GM23338 (cell line): Measurements from ENCODE around the gene RAB11FIP4. TPM values are rescaled to one million over a fixed set of nuclear protein-coding genes. Genes with fewer than 3 reads are reported as not detected.

Source experiments
- ATAC-seq: fragments of 200-7000 bp; cut with Tn5 transposase; 3 replicates; pipeline ENCODE4 v1.9.1; 2020
- DNase-seq: peaks from one replicate; pipeline ENCODE4 v3.0.0-alpha.2; 2015; ENCODE audit warnings: low spot score
- H2AFZ ChIP-seq: fragments of 200-600 bp; sonication (generic); 2 replicates; pipeline ENCODE4 v1.8.0; 2016; ENCODE audit warnings: antibody characterized with exemption, mild to moderate bottlenecking, moderate library complexity
- H3F3A ChIP-seq: fragments of 200-600 bp; sonication (generic); replicated peaks from 2 replicates; pipeline ENCODE4 v1.8.0; 2017; ENCODE audit warnings: antibody characterized with exemption, mixed run types, low read depth
- H3K27ac ChIP-seq: fragments of 200-600 bp; sonication (generic); 2 replicates; pipeline ENCODE4 v1.6.1; 2016; ENCODE audit warnings: low read depth
- H3K27me3 ChIP-seq: fragments of 200-600 bp; sonication (generic); 2 replicates; pipeline ENCODE4 v1.8.0; 2016; ENCODE audit warnings: mild to moderate bottlenecking, mixed run types, moderate library complexity; ENCODE audit not compliant: insufficient read depth
- H3K36me3 ChIP-seq: fragments of 200-600 bp; sonication (generic); 2 replicates; pipeline ENCODE4 v1.8.0; 2016; ENCODE audit warnings: mild to moderate bottlenecking; ENCODE audit not compliant: insufficient read depth
- H3K4me1 ChIP-seq: fragments of 200-600 bp; sonication (generic); 2 replicates; pipeline ENCODE4 v1.8.0; 2016; ENCODE audit warnings: mild to moderate bottlenecking, moderate library complexity; ENCODE audit not compliant: insufficient read depth
- H3K4me2 ChIP-seq: fragments of 200-600 bp; sonication (generic); 2 replicates; pipeline ENCODE4 v1.7.1; 2017; ENCODE audit warnings: mixed run types
- H3K4me3 ChIP-seq: fragments of 200-600 bp; sonication (generic); 2 replicates; pipeline ENCODE4 v1.6.1; 2016; ENCODE audit warnings: mixed run types
- H3K79me2 ChIP-seq: fragments of 200-600 bp; sonication (generic); replicated peaks from 2 replicates; pipeline ENCODE4 v1.8.0; 2017; ENCODE audit warnings: mild to moderate bottlenecking; ENCODE audit not compliant: insufficient read depth
- H3K9me2 ChIP-seq: fragments of 200-600 bp; sonication (generic); 2 replicates; pipeline ENCODE4 v1.8.0; 2017; ENCODE audit not compliant: insufficient read depth
- H4K20me1 ChIP-seq: fragments of 200-600 bp; sonication (generic); replicated peaks from 2 replicates; pipeline ENCODE4 v1.8.0; 2017; ENCODE audit warnings: mild to moderate bottlenecking; ENCODE audit not compliant: insufficient read depth
- H3K27ac Mint-ChIP-seq: 2 replicates; pipeline ENCODE4 v1.8.0; 2020; ENCODE audit warnings: inconsistent platforms, mild to moderate bottlenecking, moderate library complexity, mixed read lengths
- H3K27me3 Mint-ChIP-seq: 3 replicates; pipeline ENCODE4 v1.8.0; 2022; ENCODE audit warnings: low read depth, mild to moderate bottlenecking, moderate library complexity, mixed read lengths, inconsistent platforms; ENCODE audit not compliant: insufficient read depth, poor library complexity
- H3K36me3 Mint-ChIP-seq: 3 replicates; pipeline ENCODE4 v1.8.0; 2021; ENCODE audit warnings: low read depth, mild to moderate bottlenecking, inconsistent platforms, moderate library complexity, mixed read lengths
- H3K4me1 Mint-ChIP-seq: 3 replicates; pipeline ENCODE4 v1.8.0; 2020; ENCODE audit warnings: mild to moderate bottlenecking, inconsistent platforms, mixed read lengths
- H3K4me3 Mint-ChIP-seq: 3 replicates; pipeline ENCODE4 v1.8.0; 2021; ENCODE audit warnings: moderate library complexity, mild to moderate bottlenecking, inconsistent platforms, mixed read lengths
- H3K9me3 Mint-ChIP-seq: 3 replicates; pipeline ENCODE4 v1.8.0; 2020; ENCODE audit warnings: moderate library complexity, mild to moderate bottlenecking, inconsistent platforms, mixed read lengths
- CREB1 ChIP-seq: fragments of 250-450 bp; sonication (Bioruptor Pico); IDR thresholded peaks from 2 replicates; pipeline ENCODE4 v1.5.0; 2020; ENCODE audit warnings: low read depth, mild to moderate bottlenecking, moderate library complexity
- CTCF ChIP-seq, 2 experiments: fragments of 200-600 bp in 1 of 2; sonication (generic) in 1 of 2; conservative IDR thresholded peaks; 2 replicates each; pipeline versions ENCODE4 v1.5.1 to v1.6.1; 2016 to 2017; ENCODE audit warnings: antibody characterized with exemption in 2 of 2, low read depth in 2 of 2, mild to moderate bottlenecking in 2 of 2, moderate library complexity in 1 of 2
- ETS1 ChIP-seq: IDR thresholded peaks from 2 replicates; pipeline ENCODE4 v1.6.1; 2016; ENCODE audit warnings: antibody characterized with exemption
- EZH2 ChIP-seq: fragments of 200-600 bp; sonication (generic); IDR thresholded peaks from one replicate; pipeline ENCODE4 v1.8.0; 2017; ENCODE audit warnings: antibody characterized with exemption, mild to moderate bottlenecking, low read depth; ENCODE audit not compliant: unreplicated experiment
- EZH2phosphoT487 ChIP-seq: fragments of 200-600 bp; sonication (generic); IDR thresholded peaks from one replicate; pipeline ENCODE4 v1.8.1; 2018; ENCODE audit warnings: antibody characterized with exemption; ENCODE audit not compliant: unreplicated experiment
- JUNB ChIP-seq: IDR thresholded peaks from one replicate; pipeline ENCODE4 v1.6.1; 2016; ENCODE audit warnings: antibody characterized with exemption; ENCODE audit not compliant: unreplicated experiment
- NANOG ChIP-seq: IDR thresholded peaks from 2 replicates; pipeline ENCODE4 v1.6.1; 2016; ENCODE audit warnings: antibody characterized with exemption, borderline replicate concordance
- POLR2AphosphoS5 ChIP-seq: IDR thresholded peaks from 2 replicates; pipeline ENCODE4 v1.6.1; 2016; ENCODE audit warnings: antibody characterized with exemption, low read depth
- REST ChIP-seq: IDR thresholded peaks from one replicate; pipeline ENCODE4 v1.6.1; 2018; ENCODE audit warnings: antibody characterized with exemption; ENCODE audit not compliant: unreplicated experiment
- STAT1 ChIP-seq: IDR thresholded peaks from one replicate; pipeline ENCODE4 v1.6.1; 2016; ENCODE audit warnings: antibody characterized with exemption; ENCODE audit not compliant: unreplicated experiment
- ZNF114 ChIP-seq: fragments of 250-450 bp; sonication (Bioruptor Pico); IDR thresholded peaks from 2 replicates; pipeline ENCODE4 v1.5.0; 2020; ENCODE audit warnings: mild to moderate bottlenecking, moderate library complexity
- ZNF331 ChIP-seq: fragments of 250-450 bp; sonication (Bioruptor Pico); IDR thresholded peaks from 2 replicates; pipeline ENCODE4 v1.5.0; 2020; ENCODE audit warnings: low read depth, mild to moderate bottlenecking, moderate library complexity
- ZNF462 ChIP-seq: fragments of 250-450 bp; sonication (Bioruptor Pico); IDR thresholded peaks from 2 replicates; pipeline ENCODE4 v1.5.0; 2020; ENCODE audit warnings: mild to moderate bottlenecking, moderate library complexity
- polyA plus RNA-seq: library from polyadenylated mRNA; unstranded; fragments of >200 nt; fragmentation: Nextera tagmentation; extraction: Ambion mirVana; gene quantifications from 2 replicates; pipeline ENCODE4 v1.2.1, GENCODE V29; 2016
- total RNA-seq: library from RNA; depleted of rRNA; stranded (reverse); fragments of >200 nt; shearing (Covaris generic); gene quantifications from 2 replicates; pipeline ENCODE4 v1.2.3, GENCODE V29; 2014

Gene RAB11FIP4
- total and polyA plus RNA-seq, 2 experiments from 2014 or later: 26.0 to 65.6 TPM

GRCh38 chr17:31398381-31399311 lies 7.2 kb downstream of the RAB11FIP4 start:
- Mint-ChIP-seq H3K4me1 (no peaks in the 10 kb centered on the region; the same call in 2 of the 3 replicates), H3K36me3 (no peaks in the 10 kb centered on the region), H3K27me3 (peaks cover 21% of the 10 kb centered on the region), H3K27ac (no peak overlapping the region), H3K9me3 (no peaks in the 10 kb centered on the region), H3K4me3 (no peak overlapping the region)
- H2AFZ ChIP-seq: no peak overlapping the region
- no peaks in the 10 kb centered on the region for H3F3A ChIP-seq
- H3K27ac ChIP-seq: no peak overlapping the region
- H4K20me1 ChIP-seq: no peaks in the 10 kb centered on the region; the same call in 1 of the 2 replicates
- no peak for DNase-seq
- no peaks in the 10 kb centered on the region; the same call in 1 of the 2 replicates for H3K4me1 ChIP-seq
- ATAC-seq: no peak
- no peaks in the 10 kb centered on the region for H3K36me3 ChIP-seq
- H3K4me2 ChIP-seq: no peak overlapping the region
- H3K27me3 ChIP-seq: peaks cover under 1% of the 10 kb centered on the region; the same call in 1 of the 2 replicates
- H3K79me2 ChIP-seq: no peaks in the 10 kb centered on the region
- H3K4me3 ChIP-seq: no peak overlapping the region
- 0 out of 2 replicates have a peak, but pooled peaks cover 4% of the 10 kb centered on the region for H3K9me2 ChIP-seq
- TF ChIP-seq CTCF (conservative IDR thresholded peaks at IDR 0.05; ENCODE audit: low read depth in 2 of 2) (no peak), POLR2AphosphoS5 (no peak), ZNF114 (no peak), STAT1 (no peak), ZNF462 (no peak), JUNB (no peak), EZH2 (no peak), NANOG (no peak), ZNF331 (no peak), REST (no peak), EZH2phosphoT487 (no peak), CREB1 (CRISPR knock-in tag) (no peak), ETS1 (no peak)
